T47D (cell line): ENCODE data around the gene MAMDC2.
A peak's percentile ranks its signal among the peaks of the same experiment; 100 is the strongest.

Experiments
- DNase-seq, 2 experiments: peaks; one replicate each; pipeline versions ENCODE4 v3.0.0 to v3.0.0-alpha.2; 2011 to 2012; ENCODE audit warnings: low read depth in 1 of 2, low spot score in 1 of 2
- JUND ChIP-seq: IDR thresholded peaks from 2 replicates; pipeline ENCODE4 v1.6.1; 2012; ENCODE audit warnings: low read depth
- in situ Hi-C: cut with HindIII; loops from 2 replicates; pipeline ENCODE4 v1.10.0; 2016; ENCODE audit warnings: low sequenced_read_pairs, low pct_unique_long_range_greater_than_20kb

MAMDC2 gene

GRCh38 chr9:70080481-70081119 lies 37.0 kb downstream of the MAMDC2 start:
- in situ Hi-C loops: no loop called here
- TF ChIP-seq JUND: no peak
- no peak for DNase-seq

- in situ Hi-C loops: no loop called here
- DNase-seq: no peak
- TF ChIP-seq JUND: no peak
These were observed 37.5 kb downstream of the MAMDC2 start for GRCh38 chr9:70081120-70081495.

GRCh38 chr9:70083429-70083828 lies 39.8 kb downstream of the MAMDC2 start:
- DNase-seq: no peak
- TF ChIP-seq JUND: no peak
- in situ Hi-C loops: no loop called here

GRCh38 chr9:70085241-70085640 lies 41.6 kb downstream of the MAMDC2 start:
- TF ChIP-seq JUND: no peak
- in situ Hi-C loops: no loop called here
- peak in 1 of 2 experiments; percentile 38 for DNase-seq

- no peak for TF ChIP-seq JUND
- in situ Hi-C loops: no loop called here
These were observed 47.5 kb downstream of the MAMDC2 start for GRCh38 chr9:70091103-70091502.

GRCh38 chr9:70091572-70091971 lies 47.9 kb downstream of the MAMDC2 start:
- DNase-seq: no peak
- in situ Hi-C loops: no loop called here
- TF ChIP-seq JUND: no peak

More at GRCh38 chr9:70091103-70091502, 47.5 kb downstream of the MAMDC2 start:
- no peak for DNase-seq

GRCh38 chr9:70092190-70092589 lies 48.5 kb downstream of the MAMDC2 start:
- no peak for DNase-seq
- no peak for TF ChIP-seq JUND
- in situ Hi-C loops: no loop called here

GRCh38 chr9:70093095-70093494 lies 49.4 kb downstream of the MAMDC2 start:
- no peak for TF ChIP-seq JUND
- in situ Hi-C loops: no loop called here
- DNase-seq: no peak

GRCh38 chr9:70093944-70094343 lies 50.3 kb downstream of the MAMDC2 start:
- no peak for TF ChIP-seq JUND
- in situ Hi-C loops: no loop called here
- DNase-seq: no peak

GRCh38 chr9:70094747-70095146 lies 51.1 kb downstream of the MAMDC2 start:
- no peak for DNase-seq
- in situ Hi-C loops: no loop called here
- no peak for TF ChIP-seq JUND

- no peak for TF ChIP-seq JUND
- no peak for DNase-seq
- in situ Hi-C loops: no loop called here
These were observed 53.5 kb downstream of the MAMDC2 start for GRCh38 chr9:70097187-70097586.

GRCh38 chr9:70100362-70100761 lies 56.7 kb downstream of the MAMDC2 start:
- no peak for DNase-seq
- in situ Hi-C loops: no loop called here
- no peak for TF ChIP-seq JUND

- no peak for DNase-seq
These were observed 57.6 kb downstream of the MAMDC2 start for GRCh38 chr9:70101265-70101664.

GRCh38 chr9:70105147-70105546 lies 61.5 kb downstream of the MAMDC2 start:
- in situ Hi-C loops: no loop called here
- DNase-seq: no peak
- TF ChIP-seq JUND: no peak

More at GRCh38 chr9:70101265-70101664, 57.6 kb downstream of the MAMDC2 start:
- no peak for TF ChIP-seq JUND
- in situ Hi-C loops: no loop called here
